ENCODE results near the gene TXNRD2.
A peak's percentile ranks its signal among the peaks of the same experiment; 100 is the strongest.

The TXNRD2 gene

GRCh38 chr22:19862619-19863246 lies 78.9 kb downstream of the TXNRD2 start:
- Histone ChIP-seq H3K9me3 (ENCODE audit: control insufficient read depth in 5 of 5, low read length in 5 of 5) (no peaks in the 10 kb centered on the region), H3K4me1 (ENCODE audit: control insufficient read depth in 5 of 5, insufficient read depth in 5 of 5, low read length in 5 of 5) (no peaks in the 10 kb centered on the region), H3K27ac (ENCODE audit: low read depth, low read length) (no peak overlapping the region), H3K36me3 (ENCODE audit: control insufficient read depth in 5 of 5, insufficient read depth in 5 of 5, low read length in 5 of 5) (no peaks in the 10 kb centered on the region), H3K4me3 (ENCODE audit: low read depth in 1 of 5, low read length in 5 of 5) (no peak overlapping the region), H3K9ac (ENCODE audit: low read length in 5 of 5) (no peak overlapping the region), H3K27me3 (ENCODE audit: control insufficient read depth in 5 of 5, insufficient read depth in 4 of 5, low read length in 5 of 5) (no peaks in the 10 kb centered on the region)

- Histone ChIP-seq H3K4me1 (ENCODE audit: control insufficient read depth in 5 of 5, insufficient read depth in 5 of 5, low read length in 5 of 5) (peaks cover 4 to 13% (median 12%) of the 10 kb centered on the region in 5 donors), H3K27me3 (ENCODE audit: control insufficient read depth in 5 of 5, insufficient read depth in 4 of 5, low read length in 5 of 5) (no peaks in the 10 kb centered on the region), H3K4me3 (ENCODE audit: low read depth in 1 of 5, low read length in 5 of 5) (no peak overlapping the region), H3K9me3 (ENCODE audit: control insufficient read depth in 5 of 5, low read length in 5 of 5) (no peaks in the 10 kb centered on the region), H3K27ac (ENCODE audit: low read depth, low read length) (no peak overlapping the region), H3K36me3 (ENCODE audit: control insufficient read depth in 5 of 5, insufficient read depth in 5 of 5, low read length in 5 of 5) (no peaks in the 10 kb centered on the region), H3K9ac (ENCODE audit: low read length in 5 of 5) (no peak overlapping the region)
Measured at GRCh38 chr22:19859861-19860510, 81.6 kb downstream of the TXNRD2 start.

GRCh38 chr22:19857382-19857781 lies 84.2 kb downstream of the TXNRD2 start:
- H3K27me3 ChIP-seq (ENCODE audit: control insufficient read depth in 5 of 5, insufficient read depth in 4 of 5, low read length in 5 of 5), result no peaks in the 10 kb centered on the region
- H3K9ac ChIP-seq (ENCODE audit: low read length in 5 of 5), result no peak overlapping the region
- no peaks in the 10 kb centered on the region for H3K9me3 ChIP-seq (ENCODE audit: control insufficient read depth in 5 of 5, low read length in 5 of 5)
- no peak overlapping the region for H3K27ac ChIP-seq (ENCODE audit: low read depth, low read length)
- H3K4me3 ChIP-seq (ENCODE audit: low read depth in 1 of 5, low read length in 5 of 5), result no peak overlapping the region
- peaks cover 0 to 5% (median 0%) of the 10 kb centered on the region in 5 donors for H3K36me3 ChIP-seq (ENCODE audit: control insufficient read depth in 5 of 5, insufficient read depth in 5 of 5, low read length in 5 of 5)
- H3K4me1 ChIP-seq (ENCODE audit: control insufficient read depth in 5 of 5, insufficient read depth in 5 of 5, low read length in 5 of 5), result peaks cover 6 to 34% (median 33%) of the 10 kb centered on the region in 5 donors

- Histone ChIP-seq H3K36me3 (ENCODE audit: control insufficient read depth in 5 of 5, insufficient read depth in 5 of 5, low read length in 5 of 5) (peaks cover 0 to 21% (median 15%) of the 10 kb centered on the region in 5 donors), H3K27ac (ENCODE audit: low read depth, low read length) (peak overlapping the region; percentile 87), H3K4me1 (ENCODE audit: control insufficient read depth in 5 of 5, insufficient read depth in 5 of 5, low read length in 5 of 5) (peaks cover 6 to 36% (median 33%) of the 10 kb centered on the region in 5 donors), H3K4me3 (ENCODE audit: low read depth in 1 of 5, low read length in 5 of 5) (peak overlapping the region; percentile 39 to 98 (median 86)), H3K9ac (ENCODE audit: low read length in 5 of 5) (peak overlapping the region; percentile 3 to 89 (median 87)), H3K27me3 (ENCODE audit: control insufficient read depth in 5 of 5, insufficient read depth in 4 of 5, low read length in 5 of 5) (no peaks in the 10 kb centered on the region), H3K9me3 (ENCODE audit: control insufficient read depth in 5 of 5, low read length in 5 of 5) (no peaks in the 10 kb centered on the region)
Measured at GRCh38 chr22:19855504-19856409, 85.9 kb downstream of the TXNRD2 start.

- Histone ChIP-seq H3K27me3 (ENCODE audit: control insufficient read depth in 5 of 5, insufficient read depth in 4 of 5, low read length in 5 of 5) (no peaks in the 10 kb centered on the region), H3K27ac (ENCODE audit: low read depth, low read length) (peak within 1 kb of the TSS; percentile 87), H3K9me3 (ENCODE audit: control insufficient read depth in 5 of 5, low read length in 5 of 5) (no peaks in the 10 kb centered on the region), H3K9ac (ENCODE audit: low read length in 5 of 5) (peak within 1 kb of the TSS; percentile 81 to 99 (median 87)), H3K36me3 (ENCODE audit: control insufficient read depth in 5 of 5, insufficient read depth in 5 of 5, low read length in 5 of 5) (peaks cover 0 to 29% (median 24%) of the 10 kb centered on the region in 5 donors), H3K4me1 (ENCODE audit: control insufficient read depth in 5 of 5, insufficient read depth in 5 of 5, low read length in 5 of 5) (peaks cover 6 to 36% (median 33%) of the 10 kb centered on the region in 5 donors), H3K4me3 (ENCODE audit: low read depth in 1 of 5, low read length in 5 of 5) (peak within 1 kb of the TSS; percentile 77 to 98 (median 95))
Measured at GRCh38 chr22:19854778-19855503, 86.7 kb downstream of the TXNRD2 start, which contains the start of the genes GNB1L and RTL10. Gene GNB1L (minus strand): TSS chr22:19854874. CDS start chr22:19821355, 33,519 bp downstream. Gene RTL10 (minus strand): TSS chr22:19854874. CDS start chr22:19852261, 2,613 bp downstream.

GRCh38 chr22:19853879-19854777 lies 87.5 kb downstream of the TXNRD2 start:
- peaks cover 6 to 36% (median 33%) of the 10 kb centered on the region in 5 donors for H3K4me1 ChIP-seq (ENCODE audit: control insufficient read depth in 5 of 5, insufficient read depth in 5 of 5, low read length in 5 of 5)
- peak overlapping the region; percentile 77 to 98 (median 95) for H3K4me3 ChIP-seq (ENCODE audit: low read depth in 1 of 5, low read length in 5 of 5)
- peaks cover 0 to 34% (median 25%) of the 10 kb centered on the region in 5 donors for H3K36me3 ChIP-seq (ENCODE audit: control insufficient read depth in 5 of 5, insufficient read depth in 5 of 5, low read length in 5 of 5)
- H3K9me3 ChIP-seq (ENCODE audit: control insufficient read depth in 5 of 5, low read length in 5 of 5), result no peaks in the 10 kb centered on the region
- peak overlapping the region; percentile 79 to 99 (median 82) for H3K9ac ChIP-seq (ENCODE audit: low read length in 5 of 5)
- no peaks in the 10 kb centered on the region for H3K27me3 ChIP-seq (ENCODE audit: control insufficient read depth in 5 of 5, insufficient read depth in 4 of 5, low read length in 5 of 5)
- peak overlapping the region; percentile 60 for H3K27ac ChIP-seq (ENCODE audit: low read depth, low read length)

GRCh38 chr22:19853058-19853878 lies 88.3 kb downstream of the TXNRD2 start:
- H3K27me3 ChIP-seq (ENCODE audit: control insufficient read depth in 5 of 5, insufficient read depth in 4 of 5, low read length in 5 of 5), result no peaks in the 10 kb centered on the region
- peaks cover 6 to 36% (median 33%) of the 10 kb centered on the region in 5 donors for H3K4me1 ChIP-seq (ENCODE audit: control insufficient read depth in 5 of 5, insufficient read depth in 5 of 5, low read length in 5 of 5)
- H3K27ac ChIP-seq (ENCODE audit: low read depth, low read length), result no peak overlapping the region
- H3K4me3 ChIP-seq (ENCODE audit: low read depth in 1 of 5, low read length in 5 of 5), result peak overlapping the region; percentile 77 to 98 (median 95)
- no peaks in the 10 kb centered on the region for H3K9me3 ChIP-seq (ENCODE audit: control insufficient read depth in 5 of 5, low read length in 5 of 5)
- peak overlapping the region; percentile 79 to 99 (median 82) for H3K9ac ChIP-seq (ENCODE audit: low read length in 5 of 5)
- H3K36me3 ChIP-seq (ENCODE audit: control insufficient read depth in 5 of 5, insufficient read depth in 5 of 5, low read length in 5 of 5), result peaks cover 0 to 34% (median 25%) of the 10 kb centered on the region in 5 donors

- H3K4me3 ChIP-seq (ENCODE audit: low read depth in 1 of 5, low read length in 5 of 5), result peak overlapping the region in 1 of 5 donors; percentile 0
- H3K4me1 ChIP-seq (ENCODE audit: control insufficient read depth in 5 of 5, insufficient read depth in 5 of 5, low read length in 5 of 5), result peaks cover 6 to 36% (median 33%) of the 10 kb centered on the region in 5 donors
- H3K27me3 ChIP-seq (ENCODE audit: control insufficient read depth in 5 of 5, insufficient read depth in 4 of 5, low read length in 5 of 5), result no peaks in the 10 kb centered on the region
- no peaks in the 10 kb centered on the region for H3K9me3 ChIP-seq (ENCODE audit: control insufficient read depth in 5 of 5, low read length in 5 of 5)
- H3K27ac ChIP-seq (ENCODE audit: low read depth, low read length), result no peak overlapping the region
- peaks cover 0 to 34% (median 25%) of the 10 kb centered on the region in 5 donors for H3K36me3 ChIP-seq (ENCODE audit: control insufficient read depth in 5 of 5, insufficient read depth in 5 of 5, low read length in 5 of 5)
- H3K9ac ChIP-seq (ENCODE audit: low read length in 5 of 5), result peak overlapping the region in 2 of 5 donors; percentile 11 to 99
Measured at GRCh38 chr22:19852177-19852781, 89.3 kb downstream of the TXNRD2 start.
